ENCODE measurements around the gene ROM1. TPM values are rescaled to one million over a fixed set of nuclear protein-coding genes. Genes with fewer than 3 reads are reported as not detected.

The ROM1 gene
- total RNA-seq, 1 experiment from 2014 or later, result 2.7 TPM

DNA sequence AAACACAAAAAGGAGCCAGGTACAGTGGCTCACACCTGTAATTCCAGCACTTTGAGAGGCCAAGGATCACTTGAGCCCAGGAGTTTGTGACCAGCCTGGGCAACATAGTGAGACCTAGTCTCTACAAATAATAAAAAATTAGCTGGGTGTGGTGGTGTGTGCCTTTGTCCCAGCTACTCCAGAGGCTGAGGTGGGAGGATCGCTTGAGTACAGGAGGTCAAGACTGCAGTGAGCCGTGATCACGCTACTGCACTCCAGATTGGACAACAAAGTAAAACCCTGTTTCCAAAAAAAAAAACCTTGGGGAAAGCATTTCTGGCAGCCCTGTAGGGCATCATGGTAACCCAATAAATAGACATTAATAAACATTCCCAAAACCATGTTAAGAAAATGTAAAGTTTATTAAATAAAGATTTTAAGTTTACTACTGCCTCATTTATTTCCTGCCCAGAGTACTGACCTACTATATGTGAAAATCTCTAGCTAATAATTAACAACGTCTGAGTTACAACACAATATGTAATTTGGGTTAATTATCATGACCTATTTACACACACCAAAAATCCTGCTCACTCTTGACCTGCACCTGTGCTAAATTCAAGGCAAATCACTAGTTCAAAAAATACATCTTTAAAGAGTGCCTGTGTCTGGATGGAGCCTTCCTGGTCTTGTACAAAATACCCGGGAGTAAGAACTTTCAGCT lies 47.8 kb upstream of the ROM1 start:
- Histone ChIP-seq H3K4me1 (ENCODE audit: control insufficient read depth, insufficient read depth, low read length) (peaks cover 53% of the 10 kb centered on the region), H3K27ac (ENCODE audit: low read length) (peak overlapping the region; percentile 41), H3K9me3 (ENCODE audit: control insufficient read depth, insufficient read depth, low read depth, low read length) (no peaks in the 10 kb centered on the region), H3K4me3 (ENCODE audit: low read depth in 2 of 2, low read length in 2 of 2) (no peak overlapping the region), H3K36me3 (ENCODE audit: control insufficient read depth, insufficient read depth, low read length) (peaks cover 23% of the 10 kb centered on the region), H3K27me3 (ENCODE audit: control insufficient read depth, insufficient read depth, low read length) (no peaks in the 10 kb centered on the region)
- ATAC-seq, result no peak
- in situ Hi-C loops (cut with HindIII; ENCODE audit: low pct_unique_long_range_greater_than_20kb, low sequenced_read_pairs) (no loop called here), intact Hi-C loops (cut with micrococcal nuclease; ENCODE audit: unreplicated experiment) (no loop called here)
- no peak for TF ChIP-seq POLR2AphosphoS5 (IDR thresholded peaks at IDR 0.05; ENCODE audit: low read depth, low read length)
- no peak for TF ChIP-seq SIN3A (IDR thresholded peaks at IDR 0.05; ENCODE audit: borderline replicate concordance, insufficient read depth, low read depth, low read length)
- no peak for TF ChIP-seq TCF7L2 (IDR thresholded peaks at IDR 0.05; ENCODE audit: low read depth, low read length)
- TF ChIP-seq, protein P1, sequence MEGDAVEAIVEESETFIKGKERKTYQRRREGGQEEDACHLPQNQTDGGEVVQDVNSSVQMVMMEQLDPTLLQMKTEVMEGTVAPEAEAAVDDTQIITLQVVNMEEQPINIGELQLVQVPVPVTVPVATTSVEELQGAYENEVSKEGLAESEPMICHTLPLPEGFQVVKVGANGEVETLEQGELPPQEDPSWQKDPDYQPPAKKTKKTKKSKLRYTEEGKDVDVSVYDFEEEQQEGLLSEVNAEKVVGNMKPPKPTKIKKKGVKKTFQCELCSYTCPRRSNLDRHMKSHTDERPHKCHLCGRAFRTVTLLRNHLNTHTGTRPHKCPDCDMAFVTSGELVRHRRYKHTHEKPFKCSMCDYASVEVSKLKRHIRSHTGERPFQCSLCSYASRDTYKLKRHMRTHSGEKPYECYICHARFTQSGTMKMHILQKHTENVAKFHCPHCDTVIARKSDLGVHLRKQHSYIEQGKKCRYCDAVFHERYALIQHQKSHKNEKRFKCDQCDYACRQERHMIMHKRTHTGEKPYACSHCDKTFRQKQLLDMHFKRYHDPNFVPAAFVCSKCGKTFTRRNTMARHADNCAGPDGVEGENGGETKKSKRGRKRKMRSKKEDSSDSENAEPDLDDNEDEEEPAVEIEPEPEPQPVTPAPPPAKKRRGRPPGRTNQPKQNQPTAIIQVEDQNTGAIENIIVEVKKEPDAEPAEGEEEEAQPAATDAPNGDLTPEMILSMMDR (IDR thresholded peaks at IDR 0.05), result no peak
- TF ChIP-seq, protein P2, sequence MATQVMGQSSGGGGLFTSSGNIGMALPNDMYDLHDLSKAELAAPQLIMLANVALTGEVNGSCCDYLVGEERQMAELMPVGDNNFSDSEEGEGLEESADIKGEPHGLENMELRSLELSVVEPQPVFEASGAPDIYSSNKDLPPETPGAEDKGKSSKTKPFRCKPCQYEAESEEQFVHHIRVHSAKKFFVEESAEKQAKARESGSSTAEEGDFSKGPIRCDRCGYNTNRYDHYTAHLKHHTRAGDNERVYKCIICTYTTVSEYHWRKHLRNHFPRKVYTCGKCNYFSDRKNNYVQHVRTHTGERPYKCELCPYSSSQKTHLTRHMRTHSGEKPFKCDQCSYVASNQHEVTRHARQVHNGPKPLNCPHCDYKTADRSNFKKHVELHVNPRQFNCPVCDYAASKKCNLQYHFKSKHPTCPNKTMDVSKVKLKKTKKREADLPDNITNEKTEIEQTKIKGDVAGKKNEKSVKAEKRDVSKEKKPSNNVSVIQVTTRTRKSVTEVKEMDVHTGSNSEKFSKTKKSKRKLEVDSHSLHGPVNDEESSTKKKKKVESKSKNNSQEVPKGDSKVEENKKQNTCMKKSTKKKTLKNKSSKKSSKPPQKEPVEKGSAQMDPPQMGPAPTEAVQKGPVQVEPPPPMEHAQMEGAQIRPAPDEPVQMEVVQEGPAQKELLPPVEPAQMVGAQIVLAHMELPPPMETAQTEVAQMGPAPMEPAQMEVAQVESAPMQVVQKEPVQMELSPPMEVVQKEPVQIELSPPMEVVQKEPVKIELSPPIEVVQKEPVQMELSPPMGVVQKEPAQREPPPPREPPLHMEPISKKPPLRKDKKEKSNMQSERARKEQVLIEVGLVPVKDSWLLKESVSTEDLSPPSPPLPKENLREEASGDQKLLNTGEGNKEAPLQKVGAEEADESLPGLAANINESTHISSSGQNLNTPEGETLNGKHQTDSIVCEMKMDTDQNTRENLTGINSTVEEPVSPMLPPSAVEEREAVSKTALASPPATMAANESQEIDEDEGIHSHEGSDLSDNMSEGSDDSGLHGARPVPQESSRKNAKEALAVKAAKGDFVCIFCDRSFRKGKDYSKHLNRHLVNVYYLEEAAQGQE (IDR thresholded peaks at IDR 0.05; ENCODE audit: insufficient read depth in 1 of 2, low read depth in 2 of 2, low read length in 1 of 2), result no peak
- BruUV-seq (replicated peaks), result no TSS peak
- no peak for DNase-seq (ENCODE audit: low read depth, low spot score)
- POLR2A ChIA-PET, result interaction anchor here (0.7 kb wide), 1 partner anchor 23 kb away, joined by 3 read pairs; no protein-coding TSS in a partner anchor
- CTCF ChIA-PET, result interaction anchor here (0.6 kb wide), 1 partner anchor 47 kb away, joined by 7 read pairs; no protein-coding TSS in a partner anchor

DNA sequence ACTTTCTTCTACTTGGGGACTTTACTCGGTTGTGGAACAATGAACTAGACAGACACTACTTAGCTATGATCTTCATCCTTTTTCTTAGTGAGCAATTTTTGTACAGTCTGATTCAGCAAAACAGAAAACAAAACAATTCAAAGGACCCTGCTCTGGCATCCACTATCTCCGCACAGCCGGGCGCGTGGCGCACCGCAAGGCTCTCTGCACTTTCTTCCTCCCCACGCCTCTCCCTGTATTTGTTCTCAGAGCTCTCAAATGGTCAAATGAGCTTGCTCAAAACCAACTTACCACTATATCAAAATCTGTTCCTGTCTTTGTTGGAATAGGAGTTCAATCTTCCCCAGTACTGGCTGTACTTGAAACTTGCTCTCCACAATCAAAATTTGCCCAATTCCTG lies 46.8 kb upstream of the ROM1 start:
- Histone ChIP-seq H3K9me3 (ENCODE audit: control insufficient read depth, insufficient read depth, low read depth, low read length) (no peaks in the 10 kb centered on the region), H3K4me1 (ENCODE audit: control insufficient read depth, insufficient read depth, low read length) (peaks cover 50% of the 10 kb centered on the region), H3K36me3 (ENCODE audit: control insufficient read depth, insufficient read depth, low read length) (peaks cover 27% of the 10 kb centered on the region), H3K27me3 (ENCODE audit: control insufficient read depth, insufficient read depth, low read length) (no peaks in the 10 kb centered on the region), H3K4me3 (ENCODE audit: low read depth in 2 of 2, low read length in 2 of 2) (no peak overlapping the region), H3K27ac (ENCODE audit: low read length) (peak overlapping the region; percentile 41)
- ChIA-PET CTCF (no interaction called here), POLR2A (interaction anchor here (0.6 kb wide), 1 partner anchor 56 kb away, joined by 3 read pairs; the partner anchor contains the start of gene B3GAT3)
- DNase-seq (ENCODE audit: low read depth, low spot score), result no peak
- intact Hi-C loops (cut with micrococcal nuclease; ENCODE audit: unreplicated experiment) (no loop called here), in situ Hi-C loops (cut with HindIII; ENCODE audit: low pct_unique_long_range_greater_than_20kb, low sequenced_read_pairs) (no loop called here)
- TF ChIP-seq TCF7L2 (IDR thresholded peaks at IDR 0.05; ENCODE audit: low read depth, low read length) (no peak), POLR2AphosphoS5 (IDR thresholded peaks at IDR 0.05; ENCODE audit: low read depth, low read length) (no peak), SIN3A (IDR thresholded peaks at IDR 0.05; ENCODE audit: borderline replicate concordance, insufficient read depth, low read depth, low read length) (no peak)
- TF ChIP-seq, protein P1 (IDR thresholded peaks at IDR 0.05), result no peak
- TF ChIP-seq, protein P2 (IDR thresholded peaks at IDR 0.05; ENCODE audit: insufficient read depth in 1 of 2, low read depth in 2 of 2, low read length in 1 of 2), result no peak
- no peak for ATAC-seq
- TSS peak; percentile 32 for BruUV-seq (replicated peaks)

Measured in Panc1 (cell line).